ELR (cell line): ENCODE measurements around the gene FTO.
A peak's percentile ranks its signal among the peaks of the same experiment; 100 is the strongest.

ENCODE experiments used
- DNase-seq: peaks from one replicate; pipeline ENCODE4 v3.0.0-alpha.2; 2015; ENCODE audit warnings: low read depth

FTO gene

GRCh38 chr16:53711390-53711789 lies 7.4 kb downstream of the FTO start:
- DNase-seq, result no peak

DNA sequence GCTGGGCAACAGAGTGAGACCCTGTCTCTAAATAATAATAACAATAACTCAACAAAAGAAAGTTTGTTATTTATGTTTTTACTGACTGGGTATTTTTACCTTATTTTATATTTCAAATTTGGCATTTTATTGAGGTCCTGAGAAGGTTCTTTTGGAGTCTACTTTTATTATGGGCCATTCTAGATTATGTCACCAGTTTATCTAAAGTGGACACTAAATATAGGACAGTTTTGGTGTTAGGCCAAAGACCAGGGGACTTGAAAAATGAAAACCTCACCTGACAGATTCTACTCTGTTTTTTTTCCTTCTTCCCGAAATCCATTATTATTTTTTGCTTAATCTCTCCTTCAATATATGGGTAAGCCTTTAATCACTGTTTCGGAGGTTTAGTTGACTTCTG lies 8.1 kb downstream of the FTO start:
- no peak for DNase-seq

- no peak for DNase-seq
Observed at GRCh38 chr16:53713403-53714204, 9.6 kb downstream of the FTO start.

DNA sequence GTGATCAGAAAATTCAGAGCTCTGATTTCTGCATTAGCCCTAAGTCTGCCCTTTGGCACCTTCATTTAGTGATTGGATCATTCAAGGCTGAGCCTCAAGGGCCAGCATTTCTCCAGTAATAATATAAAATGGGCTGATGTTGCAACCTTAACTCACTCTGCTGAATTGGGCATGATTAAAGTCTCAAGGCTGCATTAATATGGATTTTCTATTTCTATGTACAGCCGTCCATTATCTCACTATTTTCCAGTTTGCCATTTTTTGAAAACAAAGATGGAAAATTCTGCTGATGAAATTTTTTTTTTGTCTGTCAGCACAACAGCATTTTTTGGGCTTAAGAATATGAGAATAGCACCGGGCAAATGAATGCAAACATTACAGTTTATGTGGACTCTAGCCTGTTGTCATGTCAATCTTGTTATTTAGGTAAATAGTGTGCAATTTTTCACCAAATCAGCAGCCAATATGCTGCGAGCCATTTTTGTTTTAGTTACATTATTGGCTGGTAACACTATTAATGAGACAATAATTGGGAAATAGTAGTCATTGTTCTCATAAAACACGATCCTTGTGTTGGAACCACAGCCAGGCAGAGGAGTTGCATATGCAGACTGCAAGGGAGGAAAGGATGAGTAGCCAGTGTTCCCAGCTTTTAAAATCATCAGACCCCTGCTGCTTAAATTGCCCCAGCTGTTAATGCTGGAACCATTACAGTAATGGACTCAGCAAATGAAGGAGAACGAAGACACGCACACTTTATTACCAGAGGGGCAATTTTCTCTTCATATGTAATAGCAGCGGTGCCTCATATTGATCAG lies 10.5 kb downstream of the FTO start:
- no peak for DNase-seq

DNA sequence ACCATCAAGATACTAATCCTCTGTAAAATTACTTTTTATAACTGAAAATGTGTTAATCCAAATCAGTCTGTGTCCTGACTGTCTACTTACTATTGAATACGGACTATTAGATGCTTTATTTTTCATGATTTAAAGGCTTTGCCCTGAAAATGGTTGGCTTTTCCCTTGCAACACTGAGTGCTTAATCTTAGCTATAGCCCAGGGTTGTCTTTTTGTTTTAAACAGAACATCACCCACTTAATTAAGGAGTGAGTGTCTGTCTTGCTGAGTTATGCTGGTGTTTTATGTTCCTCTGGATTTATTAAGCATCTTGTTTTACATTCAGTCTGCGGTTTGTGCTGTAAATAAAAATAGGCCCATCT lies 11.0 kb downstream of the FTO start:
- no peak for DNase-seq

GRCh38 chr16:53717577-53717976 lies 13.6 kb downstream of the FTO start:
- no peak for DNase-seq

DNA sequence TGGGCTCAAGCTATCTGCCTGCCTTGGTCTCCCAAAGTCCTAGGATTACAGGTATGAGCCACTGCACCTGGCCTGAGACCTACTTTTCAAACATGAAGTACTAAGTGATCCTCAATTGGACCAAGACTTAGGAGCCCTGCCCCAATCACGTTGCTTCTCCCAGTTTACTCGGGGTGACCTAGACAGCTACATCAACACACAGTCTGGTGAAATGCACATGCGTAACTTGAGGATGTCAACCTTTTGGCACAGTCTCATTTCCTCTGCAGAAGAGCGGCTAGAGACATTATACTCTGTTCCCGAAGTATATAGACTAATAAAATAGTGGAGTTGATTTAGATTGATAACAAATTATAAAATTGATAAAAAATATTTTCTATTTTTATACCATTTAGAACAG lies 17.1 kb downstream of the FTO start:
- DNase-seq, result no peak

- DNase-seq, result peak; percentile 17
Observed at GRCh38 chr16:53726625-53727024, 22.7 kb downstream of the FTO start.

DNA sequence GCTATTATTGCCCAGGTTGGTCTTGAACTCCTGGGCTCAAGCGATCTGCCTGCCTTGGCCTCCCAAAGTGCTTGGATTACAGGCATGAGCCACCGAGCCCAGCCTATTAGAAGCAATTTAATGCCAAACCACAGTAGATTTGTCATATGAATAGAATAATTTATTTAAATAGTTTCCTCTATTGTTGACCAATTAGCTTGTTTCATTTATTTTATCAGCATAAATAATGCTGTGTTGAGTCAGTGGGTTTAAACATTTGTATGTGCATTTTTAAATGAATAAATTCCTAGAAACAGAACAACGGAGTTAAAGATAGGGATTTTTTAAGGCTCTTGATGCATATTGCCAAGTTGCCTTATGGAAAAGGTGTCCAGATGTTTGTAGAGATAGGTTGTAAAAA lies 26.7 kb downstream of the FTO start:
- DNase-seq, result no peak

GRCh38 chr16:53732296-53732929 lies 28.5 kb downstream of the FTO start:
- DNase-seq, result peak; percentile 11

DNA sequence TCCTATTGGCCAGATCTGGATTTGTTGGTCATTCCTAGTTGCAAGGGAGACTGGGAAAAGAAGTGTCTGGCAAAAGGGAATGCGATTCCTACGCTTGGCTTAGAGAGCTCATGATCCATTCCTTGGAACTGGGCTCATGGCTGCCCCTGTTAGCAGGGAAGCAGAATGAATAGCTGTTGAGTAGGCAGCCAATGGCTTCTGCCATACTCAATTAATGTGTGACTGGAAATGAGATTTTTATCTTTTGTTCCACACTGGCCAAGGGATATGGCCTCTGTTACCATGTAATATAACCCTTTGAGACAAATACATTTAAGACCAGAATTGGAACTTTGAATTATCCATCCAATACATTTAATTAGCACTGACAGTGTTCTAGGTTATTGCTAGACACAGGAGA lies 31.0 kb downstream of the FTO start:
- DNase-seq, result no peak

GRCh38 chr16:53736297-53736696 lies 32.3 kb downstream of the FTO start:
- no peak for DNase-seq

DNA sequence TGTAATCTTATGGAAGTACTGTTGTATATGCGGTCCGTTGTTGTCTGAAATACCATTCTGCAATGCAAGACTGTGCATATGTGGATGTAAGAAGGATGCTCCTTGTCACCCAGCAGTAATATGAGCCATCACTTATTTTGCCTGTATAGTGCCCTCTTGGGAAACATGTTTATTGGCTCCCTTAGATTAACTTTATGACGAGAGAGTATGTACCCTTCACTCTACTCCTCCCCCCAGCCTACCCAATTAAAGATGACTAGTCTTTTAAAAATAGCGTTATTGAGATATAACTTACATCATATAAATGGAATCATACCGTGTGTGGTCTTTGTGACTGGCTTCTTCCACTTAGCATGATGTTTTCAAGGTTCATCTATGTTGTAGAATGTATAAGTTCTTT lies 33.6 kb downstream of the FTO start:
- no peak for DNase-seq

GRCh38 chr16:53740476-53740875 lies 36.5 kb downstream of the FTO start:
- DNase-seq, result no peak

- no peak for DNase-seq
Observed at GRCh38 chr16:53740933-53741531, 37.1 kb downstream of the FTO start.

DNA sequence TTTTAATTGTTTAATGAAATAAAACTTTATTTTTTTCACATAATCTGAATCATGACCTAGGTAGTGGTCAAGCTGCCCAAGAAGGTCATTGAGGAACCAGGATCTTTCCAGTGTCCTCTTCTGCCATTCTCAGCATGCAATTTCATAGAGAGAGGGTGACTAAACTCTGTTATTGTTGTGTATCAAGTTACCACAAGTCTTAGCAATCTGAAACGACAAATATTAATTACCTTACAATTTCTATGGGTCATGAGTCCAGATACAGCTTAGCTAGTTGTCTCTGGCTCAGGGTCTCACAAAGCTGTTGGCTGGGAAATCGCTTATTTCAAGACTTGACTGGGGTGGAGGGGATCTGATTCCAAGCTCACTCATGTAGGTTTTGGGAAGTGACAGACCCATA lies 37.6 kb downstream of the FTO start:
- DNase-seq, result no peak

- peak; percentile 57 for DNase-seq
Observed at GRCh38 chr16:53743149-53743566, 39.2 kb downstream of the FTO start.

GRCh38 chr16:53744449-53744848 lies 40.5 kb downstream of the FTO start:
- no peak for DNase-seq

GRCh38 chr16:53745086-53745485 lies 41.1 kb downstream of the FTO start:
- DNase-seq, result peak; percentile 65

DNA sequence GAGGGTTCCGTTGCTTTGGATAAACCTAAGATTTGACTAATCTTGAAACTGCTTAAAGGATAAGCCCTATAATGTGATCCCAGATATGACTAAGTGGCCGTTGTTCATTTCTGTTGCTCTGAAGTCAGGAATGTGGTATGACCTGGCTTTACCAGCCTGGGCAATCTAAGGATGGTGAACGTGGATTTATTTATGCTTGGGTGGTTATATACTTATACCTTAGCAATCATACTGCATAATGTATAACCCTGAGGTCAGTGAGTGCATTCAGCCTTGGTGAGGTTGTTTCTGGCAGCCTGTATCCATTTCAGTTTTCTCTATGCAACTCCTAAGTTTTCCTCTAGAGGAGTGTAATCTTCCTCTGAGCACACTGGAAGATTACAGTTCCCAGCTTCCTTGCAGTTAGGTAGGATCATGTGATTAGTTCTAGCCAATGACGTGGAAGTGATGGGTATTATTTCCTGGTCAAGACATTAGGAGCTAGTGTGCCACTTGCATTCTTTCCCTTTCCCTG lies 41.9 kb downstream of the FTO start:
- DNase-seq, result peak; percentile 87

GRCh38 chr16:53752560-53752959 lies 48.6 kb downstream of the FTO start:
- no peak for DNase-seq

- no peak for DNase-seq
Observed at GRCh38 chr16:53753431-53753830, 49.5 kb downstream of the FTO start.
